GM18519 (cell line): Measurements from ENCODE around the gene UNC13D.

Source experiments
- ATAC-seq: cut with Tn5 transposase; IDR thresholded peaks from one replicate; pipeline ENCODE4 v1.9.1; 2021; ENCODE audit warnings: mild to moderate bottlenecking, moderate library complexity; ENCODE audit not compliant: unreplicated experiment, low FRiP score

UNC13D gene

GRCh38 chr17:75835654-75835987, 8.6 kb downstream of the UNC13D start:
- no peak for ATAC-seq

GRCh38 chr17:75834928-75835653, 9.1 kb downstream of the UNC13D start:
- ATAC-seq, result no peak

- ATAC-seq, result no peak
These were observed 9.8 kb downstream of the UNC13D start for GRCh38 chr17:75834279-75834920.

GRCh38 chr17:75832652-75833400, 11.4 kb downstream of the UNC13D start:
- ATAC-seq, result no peak

- no peak for ATAC-seq
These were observed 12.0 kb downstream of the UNC13D start for GRCh38 chr17:75832164-75832651.

GRCh38 chr17:75831032-75831571, 13.1 kb downstream of the UNC13D start:
- no peak for ATAC-seq

- no peak for ATAC-seq
These were observed 13.8 kb downstream of the UNC13D start for GRCh38 chr17:75830164-75831031.

- no peak for ATAC-seq
These were observed 14.5 kb downstream of the UNC13D start for GRCh38 chr17:75829747-75830146.

- ATAC-seq, result no peak
These were observed 15.5 kb downstream of the UNC13D start for GRCh38 chr17:75828741-75829140.

- ATAC-seq, result no peak
These were observed 16.2 kb downstream of the UNC13D start for GRCh38 chr17:75828076-75828400.

- ATAC-seq, result no peak
These were observed 16.7 kb downstream of the UNC13D start for GRCh38 chr17:75827308-75828075.

GRCh38 chr17:75826561-75827307, 17.5 kb downstream of the UNC13D start:
- ATAC-seq, result no peak

- no peak for ATAC-seq
These were observed 18.3 kb downstream of the UNC13D start for GRCh38 chr17:75825748-75826370.

GRCh38 chr17:75825149-75825552, 19.1 kb downstream of the UNC13D start:
- no peak for ATAC-seq

GRCh38 chr17:75824666-75825065, 19.5 kb downstream of the UNC13D start:
- no peak for ATAC-seq

- ATAC-seq, result no peak
These were observed 20.1 kb downstream of the UNC13D start for GRCh38 chr17:75824050-75824552.

GRCh38 chr17:75823257-75824041, 20.8 kb downstream of the UNC13D start:
- ATAC-seq, result no peak

GRCh38 chr17:75822800-75823166, 21.4 kb downstream of the UNC13D start:
- no peak for ATAC-seq
